Stimulated activated CD8-positive, alpha-beta memory T cell treated with anti-CD3 and anti-CD28 coated beads, Interleukin-15, amount 100 ng/mL, for 48 hours (primary cell): ENCODE measurements around the gene MRPS18A.
"Not testable (repeated sequence)": the region's sequence is repeated elsewhere in the genome, so short reads cannot be mapped to it uniquely, and the experiment has no call there.

Source experiments
- DNase-seq, 2 donors: peaks; one replicate each; pipeline ENCODE4 v3.0.0-alpha.2; 2020; ENCODE audit warnings: low read depth in 2 of 2

Gene MRPS18A

GRCh38 chr6:43717389-43717788, 29.8 kb upstream of the MRPS18A start:
- DNase-seq = no peak

DNA sequence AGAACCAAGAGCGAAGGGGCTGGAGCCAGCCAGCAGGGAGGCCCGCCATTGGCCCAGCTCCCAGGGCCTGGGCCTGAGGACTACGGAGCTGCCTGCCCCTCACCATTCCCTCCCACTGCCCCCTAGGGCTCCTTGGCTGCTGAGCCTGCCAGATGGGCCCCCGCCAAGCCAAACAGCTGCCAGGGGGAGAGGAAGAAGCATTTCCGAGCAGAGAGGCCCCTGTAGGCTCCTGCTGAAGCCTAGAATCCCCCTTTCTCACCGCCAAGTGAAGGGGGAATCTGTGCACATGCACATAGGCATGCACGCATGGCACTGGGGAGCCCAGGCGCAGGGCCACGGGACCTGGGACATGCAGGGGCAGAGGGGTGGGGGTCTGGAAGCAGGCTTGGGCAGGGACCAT, 28.5 kb upstream of the MRPS18A start:
- no peak for DNase-seq

DNA sequence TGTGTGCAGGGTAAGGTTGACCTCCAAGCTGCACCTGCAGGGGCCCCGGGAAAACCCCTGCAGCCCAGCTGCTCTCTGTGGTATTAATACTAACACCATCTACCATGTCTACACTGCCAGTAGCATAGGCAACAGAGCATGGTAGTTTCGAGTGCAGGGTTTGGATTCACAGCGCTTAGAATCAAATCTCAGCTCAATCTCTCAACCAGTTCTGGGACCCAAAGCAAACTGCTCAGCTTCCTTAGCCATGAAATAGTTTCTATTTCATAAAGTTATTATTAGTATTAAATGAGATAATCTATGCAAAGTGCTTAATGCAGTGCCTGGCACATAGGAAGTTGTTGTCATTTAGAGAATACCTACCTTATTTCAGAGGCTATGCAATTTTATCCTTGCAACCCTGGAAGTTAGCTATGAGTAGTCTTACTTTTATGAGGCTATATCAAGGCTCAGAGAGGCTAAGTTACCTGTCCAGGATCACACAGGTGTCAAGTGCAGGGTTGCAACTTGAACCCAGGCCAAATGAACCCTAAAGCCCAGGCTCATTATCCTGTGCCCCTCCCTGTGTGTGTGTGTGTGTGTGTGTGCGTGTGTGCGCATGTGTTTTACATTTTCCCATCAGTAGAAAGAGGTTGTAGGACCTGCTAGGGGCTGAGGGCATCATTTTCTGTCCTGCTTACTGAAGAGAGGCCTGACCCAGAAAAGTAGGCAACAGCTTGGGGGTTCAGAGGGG, 27.6 kb upstream of the MRPS18A start:
- DNase-seq = no peak

DNA sequence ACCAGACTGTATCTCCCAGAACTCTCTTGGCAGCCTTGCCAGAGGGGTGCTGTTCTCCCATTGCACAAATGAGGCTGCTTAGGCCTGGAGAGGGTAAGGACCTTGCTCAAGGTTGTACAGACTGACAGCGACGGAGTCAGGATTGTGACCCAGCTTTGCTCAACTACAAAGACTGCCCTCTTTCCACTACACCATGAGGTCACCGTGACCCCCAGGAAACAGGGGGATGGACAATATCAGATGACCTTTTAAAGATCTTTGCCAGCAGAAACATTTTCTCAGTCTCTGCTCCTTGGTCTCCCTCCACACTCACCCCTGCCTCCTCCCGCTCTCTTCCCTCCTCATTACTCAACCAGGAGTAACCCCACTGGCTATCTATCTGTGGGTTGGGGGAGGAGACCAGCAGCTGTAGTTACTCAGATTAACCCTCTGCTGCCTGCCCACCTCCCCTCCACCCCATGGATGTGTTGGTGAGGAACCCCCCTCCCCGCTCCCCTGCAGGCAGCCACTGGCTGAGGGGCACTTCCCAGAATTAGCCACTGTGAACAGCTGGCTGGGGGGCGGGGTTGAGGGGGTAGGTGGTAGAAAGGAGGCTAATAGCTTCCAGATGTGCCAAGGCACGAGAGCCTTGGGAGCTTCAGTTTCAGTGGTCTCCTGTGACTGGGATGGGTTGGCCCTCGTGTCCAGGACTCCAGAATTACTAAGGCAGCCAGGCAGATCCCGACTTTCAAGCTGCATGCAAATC, 26.9 kb upstream of the MRPS18A start:
- no peak for DNase-seq

GRCh38 chr6:43713643-43714310, 26.2 kb upstream of the MRPS18A start:
- DNase-seq = no peak

DNA sequence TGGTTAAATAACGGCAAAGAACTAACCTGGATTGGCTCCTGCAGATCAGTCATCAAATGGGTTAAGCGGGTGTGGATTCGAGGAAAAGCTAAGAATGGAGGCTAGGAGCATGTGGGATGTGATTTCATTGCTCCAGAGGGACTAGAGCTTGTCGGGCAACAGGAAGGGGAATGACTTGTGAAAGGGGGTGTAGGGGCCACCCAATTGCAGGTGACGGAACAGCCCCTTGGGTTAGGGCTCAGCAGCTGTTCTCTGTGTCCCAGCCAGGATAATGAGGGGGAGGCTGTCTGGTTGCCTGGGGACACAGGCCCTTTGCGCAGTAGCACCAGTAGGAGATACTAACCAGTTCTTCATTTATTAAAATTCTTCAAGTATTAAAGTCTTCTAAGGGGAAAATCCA, 25.0 kb upstream of the MRPS18A start:
- no peak for DNase-seq

DNA sequence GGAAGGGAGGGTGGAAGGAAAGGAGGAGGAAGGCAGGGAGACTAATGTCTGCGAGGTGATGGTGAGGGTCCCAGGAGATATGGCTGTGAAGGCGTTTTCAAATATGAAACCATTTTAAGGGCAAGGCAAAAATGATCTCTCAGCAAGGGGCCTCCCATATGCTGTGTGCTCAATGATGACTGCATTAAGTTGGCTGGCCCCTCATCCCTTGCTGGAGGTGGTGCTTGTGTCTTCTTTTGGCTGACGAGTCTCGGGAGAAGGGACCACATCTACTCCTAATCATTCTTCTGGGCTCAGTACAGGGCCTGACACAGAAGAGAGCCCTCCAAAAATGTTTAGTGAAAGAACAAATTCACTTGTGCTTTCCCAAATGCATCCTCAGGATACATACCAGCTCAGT, 23.0 kb upstream of the MRPS18A start:
- no peak for DNase-seq

- no peak for DNase-seq
Observed at GRCh38 chr6:43709654-43710303, 22.2 kb upstream of the MRPS18A start.

DNA sequence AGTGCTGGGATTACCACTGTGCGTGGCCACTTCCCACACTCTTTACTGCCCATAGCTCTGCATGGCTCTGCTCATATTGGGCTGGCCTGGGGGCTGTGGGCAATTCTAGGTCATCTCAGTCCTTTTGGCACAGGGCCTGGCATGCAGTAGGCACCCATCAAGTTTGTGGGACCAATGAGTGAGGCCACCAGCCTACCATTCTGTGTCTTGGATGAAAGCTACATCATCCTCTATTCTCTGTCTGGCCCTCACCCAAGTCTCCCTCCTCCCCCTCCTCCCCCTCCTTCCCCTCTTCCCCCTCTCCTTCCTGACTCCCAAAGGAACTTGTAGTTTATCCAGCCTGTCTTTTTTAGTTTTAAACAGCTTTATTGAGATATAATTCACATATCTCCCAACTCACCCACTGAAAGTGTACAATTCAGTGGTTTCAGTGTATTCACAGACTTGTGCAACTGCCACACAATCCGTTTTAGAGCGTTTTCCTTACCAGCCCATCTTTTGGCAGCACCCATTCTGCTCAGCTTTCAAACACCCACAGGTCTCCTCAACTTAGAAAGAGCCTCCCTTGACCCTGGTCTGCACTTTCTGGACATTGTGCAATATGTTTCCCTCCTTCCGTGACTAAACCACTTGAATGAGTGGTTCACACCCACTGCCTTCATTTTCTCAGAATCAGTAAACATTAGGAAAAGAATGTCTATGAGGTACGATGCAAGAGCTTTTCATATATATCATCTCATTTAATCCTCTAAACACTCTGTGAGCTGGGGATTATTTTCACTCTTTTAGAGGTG, 21.5 kb upstream of the MRPS18A start:
- no peak for DNase-seq

DNA sequence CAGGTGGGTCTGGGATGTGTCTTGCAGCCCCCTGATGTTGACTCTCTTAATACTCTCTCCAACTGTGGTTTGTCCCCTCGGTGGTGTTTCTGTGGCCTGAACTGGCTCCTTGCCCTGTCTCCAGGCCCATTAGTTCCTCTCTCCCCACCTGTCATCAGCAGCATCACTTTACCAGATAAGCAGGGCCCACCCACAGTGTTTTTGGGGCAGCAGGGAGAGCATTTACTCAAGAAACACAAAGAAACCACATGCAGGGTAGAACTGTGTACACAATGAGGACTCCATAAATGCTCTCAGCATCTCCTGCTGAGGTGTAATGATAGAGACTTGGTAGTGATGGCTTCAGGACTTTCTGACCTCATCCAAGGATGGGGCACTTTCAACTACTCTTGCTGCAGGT, 20.2 kb upstream of the MRPS18A start:
- no peak for DNase-seq

DNA sequence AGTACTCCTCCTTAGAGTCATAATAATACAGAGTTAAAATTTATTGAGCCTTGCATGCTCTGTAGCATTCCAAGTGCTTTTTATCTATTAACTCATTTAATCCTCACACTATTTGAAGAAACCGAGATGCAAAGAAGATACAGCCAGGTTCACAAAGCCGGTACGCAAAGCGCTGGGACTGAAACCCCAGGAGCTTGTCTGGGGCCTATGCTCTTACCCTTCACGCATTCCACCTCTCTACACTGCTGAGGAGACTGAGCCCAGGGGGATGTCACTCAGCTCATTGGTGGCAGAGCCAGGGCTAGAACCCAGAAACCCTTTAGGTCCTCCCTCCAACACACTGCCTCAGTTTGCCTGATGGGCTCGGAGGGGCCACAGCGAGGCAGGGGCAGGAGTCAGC, 19.7 kb upstream of the MRPS18A start:
- DNase-seq = no peak

DNA sequence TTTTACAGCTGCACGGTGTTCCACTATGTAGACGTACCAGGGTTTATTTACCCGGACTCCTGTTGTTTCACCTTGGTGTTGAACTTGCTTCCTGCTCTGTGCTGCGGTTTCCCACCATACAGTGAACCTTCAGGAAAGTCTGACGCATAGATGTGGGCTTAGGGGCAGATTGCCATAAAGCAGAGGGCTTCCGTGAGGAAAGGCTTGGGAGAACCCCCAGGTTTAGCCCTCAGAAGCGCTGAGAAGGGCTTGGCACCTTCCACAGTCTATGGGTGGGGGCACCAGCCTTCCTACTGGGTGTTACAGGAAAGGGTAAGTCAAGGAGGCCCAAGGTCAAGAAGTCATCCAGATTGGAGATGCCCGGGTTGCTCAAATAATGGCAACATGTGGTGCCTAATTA, 19.2 kb upstream of the MRPS18A start:
- DNase-seq = no peak

GRCh38 chr6:43705996-43706395, 18.4 kb upstream of the MRPS18A start:
- no peak for DNase-seq

GRCh38 chr6:43703512-43704429, 16.2 kb upstream of the MRPS18A start:
- DNase-seq = no peak

DNA sequence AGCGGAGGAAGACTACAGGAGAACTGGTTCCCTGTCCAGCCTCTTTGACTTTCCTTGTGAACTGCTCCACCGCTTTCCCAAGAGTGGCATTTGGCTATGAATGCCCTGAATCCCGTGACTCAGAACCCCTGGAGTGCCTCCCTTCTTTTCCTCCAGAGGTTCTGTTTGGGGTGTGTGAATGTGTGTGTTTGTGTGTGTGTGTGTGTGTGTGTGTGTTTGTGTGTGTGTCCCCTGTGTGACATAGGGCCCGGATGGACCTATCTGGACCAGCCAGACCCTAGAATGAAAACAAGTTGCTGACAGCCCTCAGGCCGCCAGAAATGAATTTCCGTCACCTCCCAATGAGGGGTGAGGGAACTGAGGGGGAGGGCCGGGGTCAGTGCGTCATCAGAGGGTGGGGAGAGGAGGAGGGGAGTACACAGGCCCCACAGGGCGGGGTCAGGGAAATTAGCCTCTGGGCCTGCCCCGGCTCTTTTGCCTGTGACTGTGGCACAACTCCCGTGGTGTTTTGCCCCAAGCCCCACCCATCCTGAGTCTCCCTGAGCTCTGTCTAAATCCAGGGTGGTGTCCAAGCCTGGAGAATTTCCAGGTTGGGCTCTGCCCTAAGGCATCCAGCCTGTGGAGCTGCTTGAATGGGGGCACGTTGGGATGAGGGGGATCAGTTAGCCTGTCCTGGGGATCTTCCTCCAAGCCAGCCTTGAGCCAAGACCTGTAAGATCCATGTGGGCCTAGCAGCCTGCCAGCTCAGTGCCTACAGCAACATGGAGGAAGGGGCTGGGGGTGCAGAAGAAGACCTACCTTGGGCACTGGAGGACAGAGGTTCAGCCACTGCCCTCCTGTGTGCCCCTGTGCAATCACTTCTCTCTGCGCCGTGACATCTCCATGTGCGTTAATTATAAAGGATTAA, 15.2 kb upstream of the MRPS18A start:
- DNase-seq = no peak

GRCh38 chr6:43702171-43702533, 14.6 kb upstream of the MRPS18A start:
- DNase-seq = no peak

DNA sequence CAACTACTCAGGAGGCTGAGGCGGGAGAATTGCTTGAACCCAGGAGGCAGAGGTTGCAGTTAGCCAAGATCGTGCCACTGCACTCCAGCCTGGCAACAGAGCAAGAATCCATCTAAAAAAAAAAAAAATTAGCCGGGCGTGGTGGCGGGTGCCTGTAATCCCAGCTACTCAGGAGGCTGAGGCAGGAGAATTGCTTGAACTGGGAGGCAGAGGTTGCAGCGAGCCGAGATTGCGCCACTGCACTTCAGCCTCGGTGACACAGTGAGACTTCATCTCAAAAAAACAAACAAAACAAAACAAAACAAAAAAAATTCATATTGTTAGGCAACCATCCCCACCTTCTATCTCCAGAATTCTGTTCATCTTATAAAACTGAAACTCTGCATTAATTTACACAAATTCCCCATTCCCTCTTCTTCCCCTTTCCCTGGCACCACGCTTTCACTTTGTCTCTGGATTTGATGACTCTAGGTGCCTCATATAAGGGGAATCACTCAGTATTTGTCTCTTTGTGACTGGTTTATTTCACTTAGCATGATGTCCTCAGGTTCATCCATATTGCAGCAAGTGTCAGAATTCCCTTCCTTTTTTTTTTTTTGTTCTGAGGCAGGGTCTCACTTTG, 13.5 kb upstream of the MRPS18A start:
- not testable (repeated sequence) for DNase-seq

GRCh38 chr6:43699564-43700186, 12.1 kb upstream of the MRPS18A start:
- DNase-seq = no peak
